ENCODE results near the gene MAP1S.

The MAP1S gene

DNA sequence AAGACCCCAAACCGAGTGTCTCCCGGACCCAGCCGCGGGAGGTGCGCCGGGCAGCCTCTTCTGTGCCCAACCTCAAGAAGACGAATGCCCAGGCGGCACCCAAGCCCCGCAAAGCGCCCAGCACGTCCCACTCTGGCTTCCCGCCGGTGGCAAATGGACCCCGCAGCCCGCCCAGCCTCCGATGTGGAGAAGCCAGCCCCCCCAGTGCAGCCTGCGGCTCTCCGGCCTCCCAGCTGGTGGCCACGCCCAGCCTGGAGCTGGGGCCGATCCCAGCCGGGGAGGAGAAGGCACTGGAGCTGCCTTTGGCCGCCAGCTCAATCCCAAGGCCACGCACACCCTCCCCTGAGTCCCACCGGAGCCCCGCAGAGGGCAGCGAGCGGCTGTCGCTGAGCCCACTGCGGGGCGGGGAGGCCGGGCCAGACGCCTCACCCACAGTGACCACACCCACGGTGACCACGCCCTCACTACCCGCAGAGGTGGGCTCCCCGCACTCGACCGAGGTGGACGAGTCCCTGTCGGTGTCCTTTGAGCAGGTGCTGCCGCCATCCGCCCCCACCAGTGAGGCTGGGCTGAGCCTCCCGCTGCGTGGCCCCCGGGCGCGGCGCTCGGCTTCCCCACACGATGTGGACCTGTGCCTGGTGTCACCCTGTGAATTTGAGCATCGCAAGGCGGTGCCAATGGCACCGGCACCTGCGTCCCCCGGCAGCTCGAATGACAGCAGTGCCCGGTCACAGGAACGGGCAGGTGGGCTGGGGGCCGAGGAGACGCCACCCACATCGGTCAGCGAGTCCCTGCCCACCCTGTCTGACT is 7.9 kb downstream of the MAP1S start:
- intact Hi-C loops (cut with DNase I) = no loop called here
- peak in 2 of 10 donors; percentile 82 to 87 for DNase-seq

DNA sequence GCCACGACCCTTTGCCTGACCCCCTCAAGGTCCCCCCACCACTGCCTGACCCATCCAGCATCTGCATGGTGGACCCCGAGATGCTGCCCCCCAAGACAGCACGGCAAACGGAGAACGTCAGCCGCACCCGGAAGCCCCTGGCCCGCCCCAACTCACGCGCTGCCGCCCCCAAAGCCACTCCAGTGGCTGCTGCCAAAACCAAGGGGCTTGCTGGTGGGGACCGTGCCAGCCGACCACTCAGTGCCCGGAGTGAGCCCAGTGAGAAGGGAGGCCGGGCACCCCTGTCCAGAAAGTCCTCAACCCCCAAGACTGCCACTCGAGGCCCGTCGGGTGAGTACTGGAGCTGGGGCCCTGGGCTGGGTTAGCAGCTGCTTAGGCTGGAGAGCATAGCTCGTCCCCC is 8.6 kb downstream of the MAP1S start:
- intact Hi-C loops (cut with DNase I) = no loop called here
- DNase-seq = peak in 1 of 10 donors; percentile 81

- no peak for DNase-seq
- intact Hi-C loops (cut with DNase I) = no loop called here
Observed at GRCh38 chr19:17733127-17733526, 13.8 kb downstream of the MAP1S start.

DNA sequence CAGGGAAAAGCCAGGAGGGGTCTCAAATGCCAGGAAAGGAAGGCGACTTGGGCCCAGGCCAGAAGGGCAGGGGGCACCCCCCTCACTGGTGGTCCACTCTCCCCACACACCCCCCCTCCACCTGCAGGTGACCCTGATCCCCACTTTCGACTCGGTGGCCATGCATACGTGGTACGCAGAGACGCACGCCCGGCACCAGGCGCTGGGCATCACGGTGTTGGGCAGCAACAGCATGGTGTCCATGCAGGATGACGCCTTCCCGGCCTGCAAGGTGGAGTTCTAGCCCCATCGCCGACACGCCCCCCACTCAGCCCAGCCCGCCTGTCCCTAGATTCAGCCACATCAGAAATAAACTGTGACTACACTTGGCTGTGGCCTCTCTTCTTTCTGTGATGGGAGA is 14.9 kb downstream of the MAP1S start:
- intact Hi-C loops (cut with DNase I) = no loop called here
- DNase-seq = no peak

GRCh38 chr19:17735410-17735809 is 16.1 kb downstream of the MAP1S start:
- intact Hi-C loops (cut with DNase I) = no loop called here
- no peak for DNase-seq

- intact Hi-C loops (cut with DNase I) = no loop called here
- no peak for DNase-seq
Observed at GRCh38 chr19:17737690-17738153, 18.4 kb downstream of the MAP1S start.

GRCh38 chr19:17739121-17739875 is 20.0 kb downstream of the MAP1S start:
- DNase-seq = peak in 2 of 10 donors; percentile 88 to 89

GRCh38 chr19:17741456-17741855 is 22.2 kb downstream of the MAP1S start:
- intact Hi-C loops (cut with DNase I) = no loop called here

More at GRCh38 chr19:17739121-17739875, 20.0 kb downstream of the MAP1S start:
- intact Hi-C loops (cut with DNase I) = no loop called here

DNA sequence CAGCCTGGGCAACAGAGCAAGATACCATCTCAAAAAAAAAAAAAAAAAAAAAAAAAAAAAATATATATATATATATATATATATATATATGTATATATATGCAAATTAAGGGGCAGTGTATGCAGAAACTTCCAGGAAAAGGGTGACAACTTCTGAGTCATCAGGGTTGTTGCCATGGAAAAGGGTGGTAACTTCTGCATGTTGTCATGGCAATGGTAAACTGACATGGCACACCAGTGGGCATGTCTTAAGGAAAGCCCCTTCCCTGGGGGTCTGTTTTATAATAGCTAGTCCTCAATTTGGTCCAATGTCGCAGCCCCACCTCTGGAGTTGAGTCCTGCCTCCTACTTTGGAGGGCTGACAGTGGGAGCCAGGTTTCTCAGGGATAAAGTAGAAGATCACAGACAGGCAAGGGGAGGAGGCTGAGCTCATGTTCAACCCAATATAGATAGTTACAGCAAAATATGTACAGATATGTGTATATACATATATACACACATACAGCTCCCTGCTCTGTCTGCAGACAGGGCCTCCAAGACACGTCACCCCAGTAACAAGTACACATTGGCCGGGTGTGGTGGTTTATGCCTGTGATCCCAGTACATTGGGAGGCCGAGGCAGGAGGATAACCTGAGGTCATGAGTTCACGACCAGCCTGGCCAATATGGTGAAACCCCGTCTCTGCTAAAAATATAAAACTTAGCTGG is 24.7 kb downstream of the MAP1S start:
- no peak for DNase-seq
- intact Hi-C loops (cut with DNase I) = no loop called here

More at GRCh38 chr19:17741456-17741855, 22.2 kb downstream of the MAP1S start:
- DNase-seq = no peak

- DNase-seq = peak; percentile 94 to 100 (median 98)
- intact Hi-C loops (cut with DNase I) = no loop called here
Observed at GRCh38 chr19:17747205-17748098, 28.2 kb downstream of the MAP1S start.

GRCh38 chr19:17748884-17749638 is 29.8 kb downstream of the MAP1S start:
- intact Hi-C loops (cut with DNase I) = no loop called here
- DNase-seq = no peak

- DNase-seq = no peak
- intact Hi-C loops (cut with DNase I) = no loop called here
Observed at GRCh38 chr19:17749912-17750317, 30.6 kb downstream of the MAP1S start.

DNA sequence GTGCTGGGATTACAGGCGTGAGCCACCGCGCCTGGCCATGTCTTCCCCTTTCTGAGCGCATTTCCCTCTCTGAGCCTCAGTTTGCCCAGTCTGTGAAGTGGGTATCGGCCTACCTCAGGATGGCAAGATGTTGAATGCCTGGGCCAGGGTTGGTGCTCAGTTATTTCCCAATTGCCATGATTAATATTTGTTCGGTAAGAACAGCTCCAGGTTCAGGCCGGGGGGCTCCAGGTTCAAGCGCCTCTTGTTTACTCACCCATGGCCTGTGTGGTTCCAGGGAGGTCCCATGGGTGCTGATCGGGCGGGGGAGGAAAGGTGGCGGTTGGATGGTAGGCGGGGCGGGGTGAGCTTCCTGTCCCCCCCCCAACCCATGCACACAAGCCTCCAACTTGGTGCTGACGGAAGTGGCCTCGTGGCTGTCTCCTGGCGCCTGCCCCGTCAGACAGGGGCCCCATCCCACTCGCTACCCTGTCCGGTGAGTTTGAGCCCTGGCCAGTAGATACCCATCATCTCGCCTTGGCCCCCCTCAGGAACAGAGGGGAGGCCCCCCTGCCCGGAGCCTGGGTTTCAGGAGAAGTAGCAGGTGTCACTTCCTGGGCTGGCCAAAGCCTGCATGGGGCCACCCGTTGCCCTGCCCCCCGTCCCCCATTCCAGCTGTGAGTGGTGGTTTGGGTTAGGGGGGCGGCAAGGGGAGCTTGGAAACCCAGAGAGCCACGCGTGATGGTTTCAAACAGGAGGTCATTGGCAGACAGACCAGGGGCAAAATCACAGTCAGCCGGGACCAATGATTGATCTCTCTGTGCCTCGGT is 32.0 kb downstream of the MAP1S start, which contains the start of gene FCHO1:
Gene FCHO1, plus strand, starts transcription at position 375 of the 809 bp plus-strand sequence. CDS start 3,688 bp downstream, outside the sequence.
- intact Hi-C loops (cut with DNase I) = no loop called here
- DNase-seq = peak in 2 of 10 donors; percentile 37 to 84

GRCh38 chr19:17751912-17752273 is 32.6 kb downstream of the MAP1S start:
- intact Hi-C loops (cut with DNase I) = no loop called here
- DNase-seq = no peak

DNA sequence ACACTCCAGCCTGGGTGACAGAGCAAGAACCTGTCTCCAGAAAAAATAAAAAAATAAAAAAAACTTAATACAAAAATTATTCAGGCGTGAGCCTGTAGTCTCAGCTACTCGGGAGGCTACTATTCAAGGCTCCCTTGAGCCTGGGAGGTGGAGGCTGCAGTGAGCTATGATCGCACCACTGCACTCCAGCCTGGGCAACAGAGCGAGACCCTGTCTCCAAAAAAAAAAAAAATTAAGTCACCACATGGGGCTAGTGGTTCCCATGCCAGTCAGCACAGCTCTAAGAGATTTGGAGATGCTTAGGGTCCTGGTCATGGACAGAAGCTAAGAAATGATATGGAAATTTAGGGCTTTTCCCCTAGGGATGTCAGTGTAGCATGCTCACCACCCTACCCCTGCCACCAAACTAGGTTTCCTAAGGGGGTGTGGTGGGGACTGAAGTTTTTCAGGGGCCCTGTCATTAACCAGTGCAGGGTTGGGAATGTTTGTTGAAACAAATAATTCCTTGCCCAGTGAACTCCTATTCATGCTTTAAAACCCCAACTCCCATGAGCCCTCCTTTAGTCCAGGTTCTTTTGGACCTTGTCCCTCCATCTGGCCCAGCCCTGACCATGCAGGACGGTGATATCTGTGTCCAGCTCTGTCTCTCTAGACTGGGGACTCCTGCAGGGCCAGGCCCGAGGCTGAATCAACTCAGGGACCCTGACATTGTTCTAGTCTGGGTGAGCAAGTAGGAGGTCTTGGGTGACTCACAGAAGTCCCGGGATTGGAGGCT is 33.8 kb downstream of the MAP1S start:
- intact Hi-C loops (cut with DNase I) = no loop called here
- no peak for DNase-seq

DNA sequence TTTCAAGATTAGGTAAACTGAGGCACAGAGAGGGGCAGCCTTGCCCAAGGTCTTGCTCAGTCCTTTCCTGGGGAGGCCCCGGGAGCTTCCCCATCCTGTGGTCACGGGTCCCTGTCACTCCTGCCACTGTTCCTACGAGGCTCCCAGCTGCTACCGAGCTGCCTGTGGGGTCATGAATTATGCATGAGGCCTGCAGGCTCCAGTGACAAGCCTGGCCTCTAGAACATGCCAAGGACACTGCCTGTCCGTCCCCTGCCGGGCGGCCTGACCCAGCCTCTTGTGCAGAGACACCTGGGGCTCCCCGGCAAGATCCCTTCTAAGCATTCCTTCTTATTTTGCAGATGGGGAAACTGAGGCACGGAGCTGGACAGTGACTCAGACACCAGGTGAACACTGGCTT is 34.7 kb downstream of the MAP1S start:
- DNase-seq = peak; percentile 68 to 98 (median 80)
- intact Hi-C loops (cut with DNase I) = no loop called here

DNA sequence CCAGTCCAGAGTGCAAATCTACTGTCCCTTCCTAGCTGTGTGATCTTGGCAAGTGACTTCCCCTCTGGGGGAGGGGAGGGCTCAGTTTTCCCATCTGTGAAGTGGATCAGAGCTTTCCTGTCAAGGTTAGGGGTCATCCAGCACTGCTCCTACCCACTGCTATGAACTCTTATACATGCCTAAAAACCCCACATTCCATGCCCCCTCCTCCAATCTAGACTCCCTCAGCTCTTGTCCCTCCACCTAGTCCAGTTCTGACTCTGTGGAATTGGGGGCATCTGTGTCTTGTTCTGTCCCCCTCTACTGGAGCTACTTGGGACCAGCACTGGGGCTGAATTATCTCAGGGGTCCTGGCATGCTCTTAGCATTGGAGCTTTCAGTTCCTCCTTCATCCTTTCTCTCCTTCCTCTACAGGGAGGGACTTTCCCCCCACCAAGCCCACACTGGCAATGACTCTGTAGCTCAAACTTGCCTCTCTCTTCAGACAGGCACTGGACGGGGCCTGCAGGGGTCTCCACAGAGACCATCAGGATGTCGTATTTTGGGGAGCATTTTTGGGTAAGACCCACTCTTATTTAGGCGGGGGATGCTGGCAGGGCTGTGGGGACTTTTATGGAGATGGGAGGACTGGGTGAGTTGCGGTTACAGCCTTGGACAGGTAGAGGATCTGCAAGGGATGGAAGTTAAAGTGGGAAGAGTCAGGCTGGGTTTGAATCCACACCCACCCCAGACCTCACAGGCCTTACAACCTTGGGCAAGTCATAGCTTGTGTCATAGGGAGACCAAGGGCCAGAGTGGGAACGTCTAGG is 35.6 kb downstream of the MAP1S start:
- intact Hi-C loops (cut with DNase I) = no loop called here
- no peak for DNase-seq

Measured in posterior cingulate gyrus (tissue), 11 donors.